Esophagus muscularis mucosa (tissue), 4 donors: ENCODE measurements around the gene TMEM158.

Source experiments
- CTCF ChIP-seq, 3 experiments: fragments of 200-600 bp in 2 of 3; fragments of 450-650 bp in 1 of 3; sonication (generic) in 2 of 3; IDR thresholded peaks; one replicate each; pipeline ENCODE4 v1.5.1; 2017 to 2019; ENCODE audit warnings: antibody characterized with exemption in 3 of 3, mild to moderate bottlenecking in 2 of 3, moderate library complexity in 1 of 3
- EP300 ChIP-seq: sonication (generic); formaldehyde crosslinking; IDR thresholded peaks from one replicate; pipeline ENCODE4 v1.6.1; 2017; ENCODE audit warnings: antibody characterized with exemption
- POLR2A ChIP-seq: fragments of 450-650 bp; IDR thresholded peaks from one replicate; pipeline ENCODE4 v1.6.1; 2017; ENCODE audit warnings: antibody characterized with exemption, moderate library complexity, mild to moderate bottlenecking, low read depth
- POLR2AphosphoS5 ChIP-seq, 2 donors: sonication (generic); formaldehyde crosslinking; IDR thresholded peaks; one replicate each; pipeline ENCODE4 v1.6.1; 2017; ENCODE audit warnings: antibody characterized with exemption in 2 of 2

DNA sequence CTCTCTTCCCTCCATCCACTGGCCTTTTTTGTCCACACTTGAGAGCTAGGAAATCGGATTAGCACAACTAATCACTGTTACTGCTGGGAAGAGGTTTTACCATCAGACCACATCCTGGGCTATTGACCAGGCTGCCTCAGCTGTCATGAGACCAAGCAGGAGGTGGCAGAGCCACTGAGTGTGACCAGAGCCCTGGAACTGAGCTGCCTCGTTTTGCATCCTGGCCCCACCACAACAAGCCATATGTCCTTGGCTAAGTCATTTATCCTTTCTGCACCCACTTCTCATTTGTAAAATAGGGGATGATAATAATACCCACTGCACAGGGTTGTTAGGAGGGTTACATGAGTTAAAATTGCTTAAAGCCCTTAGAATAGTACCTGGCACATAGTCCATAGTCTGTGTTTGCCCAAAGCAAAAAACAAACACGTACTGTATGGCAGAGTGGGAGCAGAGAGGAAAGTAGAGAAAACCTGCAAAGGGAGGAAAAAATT, 34.1 kb downstream of the TMEM158 start:
- TF ChIP-seq POLR2AphosphoS5 (IDR thresholded peaks at IDR 0.05): no peak
- no peak for TF ChIP-seq CTCF (IDR thresholded peaks at IDR 0.05)
- no peak for TF ChIP-seq POLR2A
- no peak for TF ChIP-seq EP300
